ENCODE data around the gene CCNY. TPM values are rescaled to one million over a fixed set of nuclear protein-coding genes. Genes with fewer than 3 reads are reported as not detected.

CCNY gene
- total RNA-seq, 1 donor from 2014 or later: 85.9 TPM

DNA sequence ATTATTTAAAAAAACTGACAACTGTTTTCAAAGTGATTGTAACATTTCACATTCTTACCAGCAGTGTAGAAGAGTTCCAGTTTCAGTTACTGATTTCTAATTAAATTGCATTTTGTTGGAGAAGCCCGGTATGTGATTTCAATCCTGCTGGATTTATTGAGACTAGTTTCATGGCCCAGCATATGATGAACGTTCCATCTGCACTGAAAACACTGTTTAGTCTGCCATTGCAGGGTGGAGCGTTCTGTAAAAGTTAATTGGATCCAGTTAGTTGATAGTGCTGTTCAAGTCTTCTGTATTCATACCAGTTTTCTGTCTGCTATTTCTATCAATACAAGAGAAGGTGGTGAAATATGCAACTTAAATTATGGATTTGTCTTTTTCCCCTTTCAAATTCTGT lies 37.3 kb upstream of the CCNY start:
- Mint-ChIP-seq H3K27ac (ENCODE audit: unreplicated experiment) (no peak overlapping the region), H3K9me3 (ENCODE audit: unreplicated experiment) (peaks cover 4% of the 10 kb centered on the region), H3K4me1 (ENCODE audit: low read depth, unreplicated experiment) (peaks cover 5% of the 10 kb centered on the region), H3K36me3 (ENCODE audit: low read depth, unreplicated experiment) (no peaks in the 10 kb centered on the region), H3K27me3 (ENCODE audit: low read depth, unreplicated experiment) (peaks cover 1% of the 10 kb centered on the region), H3K4me3 (ENCODE audit: unreplicated experiment) (no peak overlapping the region)
- no peaks in the 10 kb centered on the region for H4K20me1 ChIP-seq (ENCODE audit: insufficient read depth, low read length)
- H2AFZ ChIP-seq (ENCODE audit: low read depth, low read length): no peak overlapping the region
- H3K27me3 ChIP-seq (ENCODE audit: insufficient read depth, low read length): no peaks in the 10 kb centered on the region
- no peak overlapping the region for H3K4me3 ChIP-seq (ENCODE audit: insufficient read depth, low read depth, low read length)
- DNase-seq (ENCODE audit: low read depth): no peak
- FAIRE-seq: peak; percentile 41
- no peaks in the 10 kb centered on the region for H3K36me3 ChIP-seq (ENCODE audit: insufficient read depth, low read length)
- peaks cover 3% of the 10 kb centered on the region for H3K4me1 ChIP-seq (ENCODE audit: insufficient read depth, low read length)
- TF ChIP-seq, protein P1, sequence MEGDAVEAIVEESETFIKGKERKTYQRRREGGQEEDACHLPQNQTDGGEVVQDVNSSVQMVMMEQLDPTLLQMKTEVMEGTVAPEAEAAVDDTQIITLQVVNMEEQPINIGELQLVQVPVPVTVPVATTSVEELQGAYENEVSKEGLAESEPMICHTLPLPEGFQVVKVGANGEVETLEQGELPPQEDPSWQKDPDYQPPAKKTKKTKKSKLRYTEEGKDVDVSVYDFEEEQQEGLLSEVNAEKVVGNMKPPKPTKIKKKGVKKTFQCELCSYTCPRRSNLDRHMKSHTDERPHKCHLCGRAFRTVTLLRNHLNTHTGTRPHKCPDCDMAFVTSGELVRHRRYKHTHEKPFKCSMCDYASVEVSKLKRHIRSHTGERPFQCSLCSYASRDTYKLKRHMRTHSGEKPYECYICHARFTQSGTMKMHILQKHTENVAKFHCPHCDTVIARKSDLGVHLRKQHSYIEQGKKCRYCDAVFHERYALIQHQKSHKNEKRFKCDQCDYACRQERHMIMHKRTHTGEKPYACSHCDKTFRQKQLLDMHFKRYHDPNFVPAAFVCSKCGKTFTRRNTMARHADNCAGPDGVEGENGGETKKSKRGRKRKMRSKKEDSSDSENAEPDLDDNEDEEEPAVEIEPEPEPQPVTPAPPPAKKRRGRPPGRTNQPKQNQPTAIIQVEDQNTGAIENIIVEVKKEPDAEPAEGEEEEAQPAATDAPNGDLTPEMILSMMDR (IDR thresholded peaks at IDR 0.05; ENCODE audit: insufficient read depth, low read depth, low read length): no peak
- TF ChIP-seq EZH2 (IDR thresholded peaks at IDR 0.05; ENCODE audit: insufficient read depth, low read length): no peak
- H3K27ac ChIP-seq (ENCODE audit: low read depth, low read length): no peak overlapping the region
- H3K4me2 ChIP-seq (ENCODE audit: low read length): no peak overlapping the region
- no peak overlapping the region for H3K9ac ChIP-seq (ENCODE audit: low read length)
- no peaks in the 10 kb centered on the region for H3K79me2 ChIP-seq (ENCODE audit: insufficient read depth, low read length)
- H3K9me3 ChIP-seq (ENCODE audit: insufficient read depth, low read depth, low read length): no peaks in the 10 kb centered on the region

DNA sequence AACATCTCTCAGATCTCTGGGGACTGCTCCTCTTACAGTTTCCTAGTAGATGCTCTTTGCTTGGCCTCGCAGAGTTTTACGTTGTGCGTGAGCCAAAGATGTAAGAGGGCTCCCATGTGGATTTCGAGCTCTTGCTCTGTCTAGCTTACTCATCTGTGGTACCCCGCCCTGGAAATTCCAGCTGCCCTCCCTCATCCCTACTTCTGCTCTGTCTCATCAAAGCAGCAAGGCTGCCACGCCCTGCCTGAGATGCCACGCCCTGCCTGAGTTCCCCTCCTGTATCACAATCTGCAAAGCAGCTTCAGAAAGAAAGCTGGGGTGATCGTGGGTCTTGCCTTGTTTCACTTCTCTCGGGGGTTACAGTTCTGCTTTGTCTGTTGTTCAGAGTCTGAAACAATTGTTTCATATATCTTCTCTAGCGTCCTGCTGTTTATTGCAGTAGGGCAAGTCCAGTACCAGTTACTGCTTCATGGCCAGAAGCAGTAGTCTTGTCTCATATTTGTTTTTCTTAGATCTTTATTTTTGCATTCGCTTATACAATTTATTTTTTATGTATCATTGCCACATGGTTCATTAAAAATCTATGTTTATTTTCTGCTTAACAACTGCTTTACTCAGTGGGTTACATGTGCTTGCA lies 36.1 kb upstream of the CCNY start:
- peaks cover 4% of the 10 kb centered on the region for H3K9me3 Mint-ChIP-seq (ENCODE audit: unreplicated experiment)
- no peak for FAIRE-seq
- Histone ChIP-seq H3K36me3 (ENCODE audit: insufficient read depth, low read length) (no peaks in the 10 kb centered on the region), H4K20me1 (ENCODE audit: insufficient read depth, low read length) (no peaks in the 10 kb centered on the region), H3K4me1 (ENCODE audit: insufficient read depth, low read length) (peaks cover 3% of the 10 kb centered on the region), H3K79me2 (ENCODE audit: insufficient read depth, low read length) (no peaks in the 10 kb centered on the region), H3K27me3 (ENCODE audit: insufficient read depth, low read length) (no peaks in the 10 kb centered on the region), H3K9ac (ENCODE audit: low read length) (peak overlapping the region; percentile 19), H3K27ac (ENCODE audit: low read depth, low read length) (no peak overlapping the region), H3K4me2 (ENCODE audit: low read length) (peak overlapping the region; percentile 68), H3K4me3 (ENCODE audit: insufficient read depth, low read depth, low read length) (no peak overlapping the region), H2AFZ (ENCODE audit: low read depth, low read length) (peak overlapping the region; percentile 43), H3K9me3 (ENCODE audit: insufficient read depth, low read depth, low read length) (no peaks in the 10 kb centered on the region)
- H3K27ac Mint-ChIP-seq (ENCODE audit: unreplicated experiment): no peak overlapping the region
- peak; percentile 62 for DNase-seq (ENCODE audit: low read depth)
- peaks cover 5% of the 10 kb centered on the region for H3K4me1 Mint-ChIP-seq (ENCODE audit: low read depth, unreplicated experiment)
- H3K27me3 Mint-ChIP-seq (ENCODE audit: low read depth, unreplicated experiment): peaks cover 2% of the 10 kb centered on the region
- no peaks in the 10 kb centered on the region for H3K36me3 Mint-ChIP-seq (ENCODE audit: low read depth, unreplicated experiment)
- TF ChIP-seq, protein P1 (IDR thresholded peaks at IDR 0.05; ENCODE audit: insufficient read depth, low read depth, low read length): no peak
- TF ChIP-seq EZH2 (IDR thresholded peaks at IDR 0.05; ENCODE audit: insufficient read depth, low read length): no peak
- H3K4me3 Mint-ChIP-seq (ENCODE audit: unreplicated experiment): no peak overlapping the region

GRCh38 chr10:35304649-35305048 lies 31.7 kb upstream of the CCNY start:
- Histone ChIP-seq H3K9ac (ENCODE audit: low read length) (no peak overlapping the region), H3K79me2 (ENCODE audit: insufficient read depth, low read length) (no peaks in the 10 kb centered on the region), H3K4me2 (ENCODE audit: low read length) (no peak overlapping the region), H3K36me3 (ENCODE audit: insufficient read depth, low read length) (no peaks in the 10 kb centered on the region), H3K27me3 (ENCODE audit: insufficient read depth, low read length) (no peaks in the 10 kb centered on the region), H3K4me1 (ENCODE audit: insufficient read depth, low read length) (peaks cover 11% of the 10 kb centered on the region), H3K9me3 (ENCODE audit: insufficient read depth, low read depth, low read length) (no peaks in the 10 kb centered on the region), H4K20me1 (ENCODE audit: insufficient read depth, low read length) (no peaks in the 10 kb centered on the region), H3K27ac (ENCODE audit: low read depth, low read length) (no peak overlapping the region), H3K4me3 (ENCODE audit: insufficient read depth, low read depth, low read length) (no peak overlapping the region), H2AFZ (ENCODE audit: low read depth, low read length) (no peak overlapping the region)
- FAIRE-seq: no peak
- Mint-ChIP-seq H3K9me3 (ENCODE audit: unreplicated experiment) (no peaks in the 10 kb centered on the region), H3K4me1 (ENCODE audit: low read depth, unreplicated experiment) (peaks cover 6% of the 10 kb centered on the region), H3K27me3 (ENCODE audit: low read depth, unreplicated experiment) (peaks cover 11% of the 10 kb centered on the region), H3K4me3 (ENCODE audit: unreplicated experiment) (no peak overlapping the region), H3K27ac (ENCODE audit: unreplicated experiment) (no peak overlapping the region), H3K36me3 (ENCODE audit: low read depth, unreplicated experiment) (no peaks in the 10 kb centered on the region)
- no peak for DNase-seq (ENCODE audit: low read depth)
- no peak for TF ChIP-seq EZH2 (IDR thresholded peaks at IDR 0.05; ENCODE audit: insufficient read depth, low read length)
- TF ChIP-seq, protein P1 (IDR thresholded peaks at IDR 0.05; ENCODE audit: insufficient read depth, low read depth, low read length): no peak

All from astrocyte (in vitro differentiated cells and primary cell).